ENCODE measurements around the gene ATXN7. TPM values are rescaled to one million over a fixed set of nuclear protein-coding genes. Genes with fewer than 3 reads are reported as not detected.

ATXN7 gene
- total and polyA plus RNA-seq, 2 experiments from 2014 or later = 3.0 to 14.4 TPM

DNA sequence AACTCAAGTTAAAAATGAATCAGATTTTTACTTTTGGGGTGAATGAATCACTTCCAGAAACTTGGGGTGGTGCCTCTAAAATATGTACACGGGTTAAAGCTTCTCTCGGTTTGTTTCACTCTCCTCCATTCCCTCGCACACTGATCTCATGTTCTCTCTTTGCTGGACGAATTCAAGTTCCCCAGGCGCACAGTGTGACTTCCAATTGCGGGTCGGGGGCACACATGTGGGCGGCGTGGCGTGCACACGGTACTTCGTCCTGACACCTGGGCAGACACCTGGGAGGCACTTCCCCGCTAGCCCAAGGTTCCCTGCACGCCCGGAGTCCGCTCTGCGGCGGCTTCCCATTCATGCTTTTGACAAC lies 47.8 kb downstream of the ATXN7 start:
- peaks cover 43% of the 10 kb centered on the region for H3K79me2 ChIP-seq
- H3K4me3 ChIP-seq = peak overlapping the region; percentile 75
- peak overlapping the region; percentile 97 for H3K27ac ChIP-seq
- peak overlapping the region; percentile 87 for H3K4me2 ChIP-seq
- no peaks in the 10 kb centered on the region for H3K27me3 ChIP-seq
- H3K36me3 ChIP-seq (replicated peaks; ENCODE audit: insufficient read depth, low read depth) = peaks cover 4% of the 10 kb centered on the region
- TF ChIP-seq EZH2 (IDR thresholded peaks at IDR 0.05; ENCODE audit: borderline replicate concordance) (no peak), EZH2phosphoT487 (IDR thresholded peaks at IDR 0.05; ENCODE audit: low read depth, severe bottlenecking, unreplicated experiment) (no peak)
- TF ChIP-seq, protein P1, sequence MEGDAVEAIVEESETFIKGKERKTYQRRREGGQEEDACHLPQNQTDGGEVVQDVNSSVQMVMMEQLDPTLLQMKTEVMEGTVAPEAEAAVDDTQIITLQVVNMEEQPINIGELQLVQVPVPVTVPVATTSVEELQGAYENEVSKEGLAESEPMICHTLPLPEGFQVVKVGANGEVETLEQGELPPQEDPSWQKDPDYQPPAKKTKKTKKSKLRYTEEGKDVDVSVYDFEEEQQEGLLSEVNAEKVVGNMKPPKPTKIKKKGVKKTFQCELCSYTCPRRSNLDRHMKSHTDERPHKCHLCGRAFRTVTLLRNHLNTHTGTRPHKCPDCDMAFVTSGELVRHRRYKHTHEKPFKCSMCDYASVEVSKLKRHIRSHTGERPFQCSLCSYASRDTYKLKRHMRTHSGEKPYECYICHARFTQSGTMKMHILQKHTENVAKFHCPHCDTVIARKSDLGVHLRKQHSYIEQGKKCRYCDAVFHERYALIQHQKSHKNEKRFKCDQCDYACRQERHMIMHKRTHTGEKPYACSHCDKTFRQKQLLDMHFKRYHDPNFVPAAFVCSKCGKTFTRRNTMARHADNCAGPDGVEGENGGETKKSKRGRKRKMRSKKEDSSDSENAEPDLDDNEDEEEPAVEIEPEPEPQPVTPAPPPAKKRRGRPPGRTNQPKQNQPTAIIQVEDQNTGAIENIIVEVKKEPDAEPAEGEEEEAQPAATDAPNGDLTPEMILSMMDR (IDR thresholded peaks at IDR 0.05; ENCODE audit: poor library complexity) = no peak
- 1% methylated on average over 18 of the region's 18 CpGs for WGBS (ENCODE audit: low lambda C conversion rate, missing lambda C conversion rate)
- no peaks in the 10 kb centered on the region for H3K9me2 ChIP-seq (replicated peaks; ENCODE audit: insufficient read depth)
- no peaks in the 10 kb centered on the region for H3K9me3 ChIP-seq (ENCODE audit: low read depth)
- H4K20me1 ChIP-seq (ENCODE audit: insufficient read depth, poor library complexity, severe bottlenecking) = peaks cover 5% of the 10 kb centered on the region
- peak overlapping the region; percentile 32 for H2AFZ ChIP-seq
- no peak for DNase-seq (ENCODE audit: low spot score)
- H3K4me1 ChIP-seq (ENCODE audit: insufficient read depth) = peaks cover 15% of the 10 kb centered on the region

DNA sequence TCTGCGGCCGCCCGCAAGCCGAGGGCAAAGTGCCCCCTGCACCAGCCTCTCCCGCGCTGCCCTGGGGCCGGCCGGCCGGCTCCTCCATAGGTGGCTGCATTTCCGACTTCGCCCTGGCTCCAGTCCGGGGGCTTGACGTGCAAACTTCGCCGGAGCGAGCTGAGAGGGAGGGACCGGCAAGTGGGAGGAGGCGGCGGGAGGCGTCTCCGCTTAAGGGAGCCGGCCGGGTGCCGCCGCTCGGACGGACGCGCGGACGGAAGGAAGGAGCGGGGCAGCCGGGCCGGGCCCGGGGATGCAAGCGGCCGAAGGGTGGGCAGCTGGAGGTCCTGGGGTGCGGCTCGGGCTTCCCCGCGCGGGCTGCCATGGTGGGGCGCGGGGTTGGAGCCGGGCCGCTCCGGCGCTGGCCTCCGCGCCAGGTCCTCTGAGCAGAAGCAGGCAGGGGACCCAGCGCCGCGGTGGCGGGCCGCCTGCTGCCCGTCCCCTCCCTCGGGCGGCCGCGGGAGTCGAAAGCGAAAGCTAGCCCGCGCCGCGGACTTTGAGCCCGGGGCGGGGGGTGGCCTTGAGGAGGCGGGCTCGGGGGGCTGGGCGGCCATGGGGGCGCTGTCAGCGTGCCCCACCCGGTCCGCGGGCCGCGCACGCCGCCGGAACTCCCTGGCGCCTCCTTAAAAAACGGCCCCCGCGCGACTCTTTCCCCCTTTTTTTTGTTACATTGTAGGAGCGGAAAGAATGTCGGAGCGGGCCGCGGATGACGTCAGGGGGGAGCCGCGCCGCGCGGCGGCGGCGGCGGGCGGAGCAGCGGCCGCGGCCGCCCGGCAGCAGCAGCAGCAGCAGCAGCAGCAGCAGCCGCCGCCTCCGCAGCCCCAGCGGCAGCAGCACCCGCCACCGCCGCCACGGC lies 48.5 kb downstream of the ATXN7 start, which contains the start of gene SCAANT1:
Gene SCAANT1, minus strand, starts transcription at position 511 of the 895 bp plus-strand sequence.
- H3K9me3 ChIP-seq (ENCODE audit: low read depth) = no peaks in the 10 kb centered on the region
- peak within 1 kb of the TSS; percentile 75 for H3K4me3 ChIP-seq
- H2AFZ ChIP-seq = peak within 1 kb of the TSS; percentile 55
- peaks cover 49% of the 10 kb centered on the region for H3K79me2 ChIP-seq
- peaks cover 15% of the 10 kb centered on the region for H3K4me1 ChIP-seq (ENCODE audit: insufficient read depth)
- peak within 1 kb of the TSS; percentile 97 for H3K27ac ChIP-seq
- DNase-seq (ENCODE audit: low spot score) = peak; percentile 94
- under 1% methylated on average over 43 of the region's 115 CpGs for WGBS (ENCODE audit: low lambda C conversion rate, missing lambda C conversion rate)
- TF ChIP-seq, protein P1 (IDR thresholded peaks at IDR 0.05; ENCODE audit: poor library complexity) = no peak
- TF ChIP-seq EZH2phosphoT487 (IDR thresholded peaks at IDR 0.05; ENCODE audit: low read depth, severe bottlenecking, unreplicated experiment) = no peak
- no peak for TF ChIP-seq EZH2 (IDR thresholded peaks at IDR 0.05; ENCODE audit: borderline replicate concordance)
- H3K36me3 ChIP-seq (replicated peaks; ENCODE audit: insufficient read depth, low read depth) = peaks cover 6% of the 10 kb centered on the region
- H3K4me2 ChIP-seq = peak within 1 kb of the TSS; percentile 97
- peaks cover 5% of the 10 kb centered on the region for H4K20me1 ChIP-seq (ENCODE audit: insufficient read depth, poor library complexity, severe bottlenecking)
- H3K9me2 ChIP-seq (replicated peaks; ENCODE audit: insufficient read depth) = no peaks in the 10 kb centered on the region
- no peaks in the 10 kb centered on the region for H3K27me3 ChIP-seq

DNA sequence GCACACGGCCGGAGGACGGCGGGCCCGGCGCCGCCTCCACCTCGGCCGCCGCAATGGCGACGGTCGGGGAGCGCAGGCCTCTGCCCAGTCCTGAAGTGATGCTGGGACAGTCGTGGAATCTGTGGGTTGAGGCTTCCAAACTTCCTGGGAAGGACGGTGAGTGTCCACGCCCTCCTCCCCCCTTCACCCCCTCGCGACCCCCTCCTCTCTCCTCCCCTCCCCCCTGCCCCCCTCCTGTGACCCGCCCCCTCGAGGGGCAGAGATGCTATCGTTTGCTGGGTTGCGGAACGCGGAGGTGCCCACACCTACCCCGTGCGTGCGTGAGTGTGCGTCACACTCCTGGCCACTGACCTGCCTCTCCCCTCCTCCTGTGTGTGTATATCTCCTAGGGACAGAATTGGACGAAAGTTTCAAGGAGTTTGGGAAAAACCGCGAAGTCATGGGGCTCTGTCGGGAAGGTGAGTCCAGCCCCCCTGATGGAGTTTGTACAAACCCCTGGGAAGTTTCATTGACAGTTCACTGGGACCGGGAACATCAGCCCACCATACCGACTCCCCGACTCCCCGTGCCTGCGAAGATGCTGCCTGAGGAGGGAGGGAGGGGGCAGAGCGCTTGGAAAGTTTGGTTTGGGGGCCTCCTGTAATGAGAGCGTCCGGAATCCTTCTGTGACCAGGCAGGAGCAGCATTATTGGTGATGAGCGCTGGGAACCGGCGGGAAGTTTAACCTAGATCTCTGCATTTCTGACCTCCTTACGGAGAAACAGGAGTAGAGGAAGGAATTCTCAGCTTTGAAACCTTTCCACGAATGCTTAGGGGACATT lies 49.3 kb downstream of the ATXN7 start:
- peaks cover 5% of the 10 kb centered on the region for H4K20me1 ChIP-seq (ENCODE audit: insufficient read depth, poor library complexity, severe bottlenecking)
- H3K36me3 ChIP-seq (replicated peaks; ENCODE audit: insufficient read depth, low read depth) = peaks cover 6% of the 10 kb centered on the region
- WGBS (ENCODE audit: low lambda C conversion rate, missing lambda C conversion rate) = 4% methylated on average over 35 of the region's 46 CpGs
- H3K79me2 ChIP-seq = peaks cover 58% of the 10 kb centered on the region
- no peaks in the 10 kb centered on the region for H3K27me3 ChIP-seq
- H3K4me1 ChIP-seq (ENCODE audit: insufficient read depth) = peaks cover 15% of the 10 kb centered on the region
- TF ChIP-seq, protein P1 (IDR thresholded peaks at IDR 0.05; ENCODE audit: poor library complexity) = no peak
- no peak for TF ChIP-seq EZH2 (IDR thresholded peaks at IDR 0.05; ENCODE audit: borderline replicate concordance)
- peak overlapping the region; percentile 55 for H3K4me3 ChIP-seq
- H3K4me2 ChIP-seq = peak overlapping the region; percentile 97
- H2AFZ ChIP-seq = peak overlapping the region; percentile 55
- no peaks in the 10 kb centered on the region for H3K9me3 ChIP-seq (ENCODE audit: low read depth)
- H3K27ac ChIP-seq = peak overlapping the region; percentile 97
- H3K9me2 ChIP-seq (replicated peaks; ENCODE audit: insufficient read depth) = no peaks in the 10 kb centered on the region
- peak; percentile 84 for DNase-seq (ENCODE audit: low spot score)

Measured in hepatocyte (in vitro differentiated cells).